ENCODE data around the gene LILRB3.
A peak's percentile ranks its signal among the peaks of the same experiment; 100 is the strongest.
"Not testable (repeated sequence)": the region's sequence is repeated elsewhere in the genome, so short reads cannot be mapped to it uniquely, and the experiment has no call there.

Gene LILRB3

DNA sequence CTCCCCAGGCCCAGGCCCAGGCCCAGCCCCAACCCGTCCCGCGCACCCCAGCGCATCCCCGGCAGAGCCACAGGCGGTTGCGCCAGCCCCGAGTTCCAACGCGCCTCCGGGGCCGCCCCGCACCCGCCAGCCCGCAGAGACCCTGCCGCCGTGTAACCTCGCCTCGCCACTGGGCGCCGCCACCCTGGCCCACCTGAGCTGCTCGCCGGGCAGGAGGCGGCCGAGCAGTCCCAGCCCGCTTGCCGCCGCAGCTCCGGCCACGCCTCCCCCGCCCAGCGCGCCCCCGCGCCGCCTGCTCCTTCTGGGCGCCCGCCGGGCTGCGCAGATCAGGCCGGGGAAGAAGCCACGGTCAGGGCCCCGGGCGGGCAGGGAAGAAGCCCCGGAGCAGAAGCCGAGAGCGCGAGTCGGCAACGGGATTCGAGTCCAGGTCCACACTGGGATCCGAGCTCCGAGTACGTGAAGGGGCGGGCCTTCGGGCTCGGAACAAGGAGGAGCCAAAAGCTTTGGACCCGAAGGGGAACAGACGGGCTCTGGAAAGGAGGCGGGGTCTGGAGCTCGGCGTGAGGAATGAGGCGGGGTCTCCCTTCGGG, 33.6 kb downstream of the LILRB3 start, which contains the start of gene MBOAT7:
TSS of gene MBOAT7 (minus strand) at position 436 of the 590 bp plus-strand sequence. CDS start 1,072 bp downstream, outside the sequence.
- DNase-seq, result no peak

DNA sequence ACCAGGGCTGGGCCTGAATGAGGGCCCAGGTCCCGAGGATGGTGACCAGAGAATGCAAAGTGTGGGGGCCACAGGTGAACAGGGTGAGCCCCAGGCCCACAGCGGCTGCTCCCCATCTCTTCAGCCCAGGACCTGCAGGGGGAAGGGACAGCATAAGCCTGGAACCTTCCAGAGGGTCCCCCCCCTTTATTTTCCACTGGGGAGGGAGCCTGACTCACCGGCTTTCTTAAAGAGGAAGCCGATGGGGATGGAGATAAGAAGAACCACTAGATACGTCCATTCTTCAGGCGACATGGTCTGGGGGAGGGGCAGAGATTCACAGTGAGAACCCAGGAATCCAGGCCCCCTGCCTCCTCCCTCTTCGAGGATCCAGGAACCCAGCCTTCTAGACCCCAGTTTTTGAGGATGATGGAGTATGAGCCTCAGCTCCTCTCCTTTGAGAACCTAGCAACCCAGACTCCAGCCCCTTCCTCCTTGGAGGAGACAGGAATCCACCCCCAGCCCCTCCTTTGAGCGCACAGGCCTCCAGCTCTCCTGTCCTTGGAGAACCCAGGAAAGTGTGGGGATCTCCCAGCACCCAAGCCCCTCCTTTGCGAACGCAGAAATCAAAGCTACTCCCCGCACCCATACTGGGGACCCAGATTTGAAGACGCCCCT, 34.5 kb downstream of the LILRB3 start:
- DNase-seq, result peak; percentile 65

DNA sequence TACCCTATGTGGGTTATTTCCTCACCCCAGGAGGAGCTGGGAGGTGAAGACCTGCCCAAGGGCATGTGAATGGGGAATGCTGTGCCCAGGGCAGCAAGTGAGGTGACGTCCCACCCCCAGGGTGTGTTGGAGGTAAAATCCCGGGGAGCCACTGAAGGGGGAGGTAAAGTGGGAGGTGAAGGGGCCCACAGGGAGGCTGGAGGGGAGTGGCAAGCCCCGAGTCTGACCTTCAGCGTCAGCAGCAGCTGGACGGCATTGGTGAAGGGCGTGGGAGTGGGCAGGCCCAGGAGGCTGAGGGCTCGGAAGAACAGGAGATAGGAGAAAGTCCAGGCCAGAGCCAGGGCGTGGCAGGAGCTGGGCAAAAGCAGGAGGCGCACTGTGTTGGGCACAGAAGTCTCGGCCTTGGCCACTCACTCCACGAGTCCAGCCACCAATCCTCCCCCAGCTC, 35.8 kb downstream of the LILRB3 start:
- no peak for DNase-seq

GRCh38 chr19:54186351-54186750, 36.5 kb downstream of the LILRB3 start:
- DNase-seq, result no peak

DNA sequence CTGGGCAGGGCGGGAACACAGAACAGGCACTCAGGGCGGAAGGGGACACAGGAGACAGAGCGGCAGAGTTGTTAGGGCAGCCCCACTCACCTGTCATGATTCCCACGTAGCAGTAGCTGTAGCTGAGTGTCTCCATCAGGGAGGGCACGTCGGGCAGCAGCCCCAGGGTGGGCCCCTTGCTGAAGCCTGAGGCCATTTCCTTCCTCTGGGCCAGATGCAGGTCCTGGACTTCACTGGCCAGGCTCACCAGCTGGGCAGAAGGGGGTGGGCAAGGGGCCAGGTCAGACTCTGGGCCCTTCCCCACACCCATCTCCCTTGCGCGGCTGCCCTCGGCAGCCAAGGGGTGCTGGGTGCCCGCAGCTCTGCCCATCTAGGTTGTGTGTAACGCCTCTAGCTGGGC, 39.4 kb downstream of the LILRB3 start:
- DNase-seq, result no peak

DNA sequence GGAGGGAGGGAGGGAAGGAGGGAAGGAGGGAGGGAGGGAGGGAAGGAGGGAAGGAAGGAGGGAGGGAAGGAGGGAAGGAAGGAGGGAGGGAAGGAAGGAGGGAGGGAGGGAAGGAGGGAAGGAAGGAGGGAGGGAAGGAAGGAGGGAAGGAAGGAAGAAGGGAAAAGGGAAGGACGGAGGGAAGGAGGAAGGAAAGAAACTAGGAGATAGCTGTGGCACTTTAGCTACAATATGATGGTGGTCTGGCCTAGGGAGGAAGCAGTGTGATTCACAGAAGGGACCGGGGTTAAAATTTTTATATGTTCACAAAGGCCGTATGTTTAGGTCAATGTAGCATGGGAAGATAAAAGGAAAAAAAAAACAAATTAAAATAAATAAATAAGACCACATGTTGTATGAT, 40.9 kb downstream of the LILRB3 start:
- DNase-seq, result not testable (repeated sequence)

DNA sequence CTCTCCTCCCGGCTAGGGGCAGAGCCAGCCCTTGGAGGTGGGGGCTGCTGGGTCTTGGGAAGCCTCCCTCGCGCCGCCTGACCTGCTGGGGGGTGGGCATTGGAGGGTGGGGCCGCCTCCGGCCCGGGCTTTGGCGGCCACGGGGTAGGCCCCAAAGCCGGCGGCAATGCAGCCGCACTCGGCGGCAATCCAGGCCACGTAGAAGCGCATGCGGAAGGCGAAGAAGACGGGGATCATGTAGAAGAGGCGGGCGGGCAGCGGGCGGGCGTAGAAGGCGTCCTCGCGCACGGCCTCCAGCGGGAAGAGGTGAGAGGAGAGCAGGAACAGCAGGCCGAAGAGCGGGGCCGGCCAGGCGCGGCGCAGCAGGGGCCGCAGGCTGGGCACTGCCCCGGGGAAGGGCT, 42.1 kb downstream of the LILRB3 start:
- DNase-seq, result no peak

GRCh38 chr19:54179921-54180461, 42.8 kb downstream of the LILRB3 start:
- DNase-seq, result peak; percentile 31

DNA sequence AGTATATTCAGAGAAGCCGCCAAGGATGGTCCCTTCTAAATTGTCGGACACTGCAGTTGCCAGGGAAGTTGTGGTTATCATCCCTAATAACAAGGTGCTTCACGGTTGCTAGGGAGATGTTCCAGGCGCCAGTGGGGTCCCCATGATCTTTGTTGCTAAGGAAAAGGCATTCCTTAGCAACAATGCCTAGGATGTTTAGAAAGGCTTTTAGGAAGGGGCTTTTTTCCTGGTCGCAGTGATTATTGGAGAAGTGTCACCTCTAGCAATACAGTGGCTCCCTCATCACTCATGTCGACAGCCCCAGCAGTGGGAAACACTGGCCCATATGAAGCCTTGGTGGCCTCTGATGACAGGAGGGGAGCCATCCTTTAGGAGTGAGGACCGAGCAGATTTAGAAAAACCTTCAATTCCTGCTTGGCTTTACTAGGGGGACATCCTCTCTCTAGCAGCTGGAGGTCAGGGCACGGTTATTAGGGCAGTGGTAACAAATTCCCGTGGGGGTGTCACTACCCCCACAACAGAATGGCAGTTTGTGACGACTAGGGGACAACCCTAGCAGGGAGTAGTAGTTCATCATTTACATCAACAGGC, 43.5 kb downstream of the LILRB3 start:
- no peak for DNase-seq

- peak; percentile 35 for DNase-seq
Observed at GRCh38 chr19:54178581-54179261, 44.1 kb downstream of the LILRB3 start.

GRCh38 chr19:54173951-54174834, 48.6 kb downstream of the LILRB3 start:
- no peak for DNase-seq

DNA sequence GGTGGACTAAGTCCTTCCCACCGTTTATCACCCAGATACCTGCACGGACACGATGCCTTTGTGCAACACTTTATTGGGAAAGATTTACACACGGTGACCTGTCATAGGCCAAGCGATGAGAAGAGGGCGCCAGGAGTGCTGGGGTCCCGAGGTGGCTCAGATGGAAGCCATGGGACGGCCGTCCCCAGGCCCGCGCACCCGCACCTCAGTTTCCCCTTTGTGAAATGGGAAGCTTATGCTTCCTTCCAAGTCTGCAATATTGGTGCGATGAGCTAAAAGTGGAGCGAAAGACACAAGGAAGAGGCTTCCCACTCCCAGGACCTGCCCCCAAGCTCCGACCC, 49.5 kb downstream of the LILRB3 start:
- DNase-seq, result no peak

- DNase-seq, result no peak
Observed at GRCh38 chr19:54172471-54173358, 50.1 kb downstream of the LILRB3 start, which contains the start of gene TMC4. Gene TMC4, minus strand, starts transcription at chr19:54173160. Its CDS starts 43 bp downstream, at chr19:54173117.

DNA sequence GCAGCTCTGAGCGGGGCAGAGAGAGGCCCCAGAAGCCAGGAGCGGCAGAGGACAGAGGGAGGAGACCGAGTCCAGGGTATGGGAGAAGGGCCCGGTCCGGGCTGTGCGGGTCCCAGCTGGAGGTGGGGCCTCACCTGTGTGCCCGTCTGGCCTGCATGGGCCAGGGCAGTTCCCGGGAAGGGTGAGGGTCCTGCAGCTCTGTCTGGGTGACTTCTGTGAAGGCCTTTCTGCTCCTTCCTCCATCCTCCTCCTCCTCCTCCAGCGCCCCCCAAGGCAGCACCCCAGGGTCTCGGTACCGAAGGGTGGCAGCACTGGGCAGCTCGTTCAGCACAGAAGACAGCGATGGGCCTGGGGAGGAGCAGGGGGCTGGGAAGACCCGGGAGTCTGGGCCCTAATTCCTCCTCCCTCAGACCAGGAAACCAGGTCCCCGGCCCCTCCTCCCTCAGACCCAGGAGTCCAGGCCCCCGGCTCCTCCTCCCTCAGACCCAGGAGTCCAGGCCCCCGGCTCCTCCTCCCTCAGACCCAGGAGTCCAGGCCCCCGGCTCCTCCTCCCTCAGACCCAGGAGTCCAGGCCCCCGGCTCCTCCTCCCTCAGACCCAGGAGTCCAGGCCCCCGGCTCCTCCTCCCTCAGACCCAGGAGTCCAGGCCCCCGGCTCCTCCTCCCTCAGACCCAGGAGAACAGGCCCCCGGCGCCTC, 50.9 kb downstream of the LILRB3 start:
- DNase-seq, result not testable (repeated sequence)

DNA sequence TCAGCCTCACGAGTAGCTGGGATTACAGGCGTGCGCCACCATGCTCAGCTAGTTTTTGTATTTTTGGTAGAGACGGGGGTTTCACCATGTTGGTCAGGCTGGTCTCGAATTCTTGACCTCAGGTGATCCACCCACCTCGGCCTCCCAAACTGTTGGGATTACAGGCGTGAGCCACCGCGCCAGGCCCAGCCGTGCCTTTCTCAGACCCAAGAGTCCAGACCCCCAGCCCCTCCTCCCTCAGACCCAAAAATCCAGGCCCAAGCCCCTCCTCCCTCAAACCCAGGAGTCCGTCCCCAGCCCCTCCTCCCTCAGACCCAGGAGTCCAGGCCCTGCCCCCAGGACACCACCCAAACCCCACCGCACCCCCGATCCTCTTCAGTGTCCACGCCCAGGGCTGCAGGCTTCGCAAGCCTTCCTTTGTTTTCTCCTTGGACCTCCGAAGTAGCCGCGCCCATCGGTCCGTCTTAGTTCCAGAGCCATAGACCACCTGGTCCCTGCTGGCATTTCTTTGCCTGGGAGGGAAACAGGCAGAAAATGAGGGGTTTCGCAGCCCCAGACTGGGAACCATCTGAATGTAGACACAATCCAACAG, 53.6 kb downstream of the LILRB3 start:
- no peak for DNase-seq

- peak; percentile 83 for DNase-seq
Observed at GRCh38 chr19:54168174-54168917, 54.5 kb downstream of the LILRB3 start.
